Measurements from ENCODE around the gene TOP1. TPM values are rescaled to one million over a fixed set of nuclear protein-coding genes. Genes with fewer than 3 reads are reported as not detected.
"Not testable (repeated sequence)": the region's sequence is repeated elsewhere in the genome, so short reads cannot be mapped to it uniquely, and the experiment has no call there.

The TOP1 gene
- total RNA-seq, 1 donor from 2014 or later, result 72.7 TPM

DNA sequence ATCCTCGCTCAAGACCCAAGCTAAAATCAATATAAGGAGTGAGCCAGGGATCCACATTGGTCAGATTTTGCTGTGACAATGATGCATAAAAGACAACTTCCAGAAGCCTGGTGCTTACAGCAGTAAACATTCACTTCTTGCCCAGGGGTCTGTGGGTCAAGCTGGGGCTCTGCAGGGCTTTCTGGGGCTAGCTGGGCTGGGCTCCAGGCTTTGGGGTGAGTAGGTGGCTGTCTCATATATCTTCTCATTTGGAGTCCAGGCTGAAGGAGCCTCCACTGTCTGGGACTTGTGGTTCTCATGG is 25.8 kb upstream of the TOP1 start:
- peaks cover 3% of the 10 kb centered on the region for H3K9me3 Mint-ChIP-seq (ENCODE audit: unreplicated experiment)
- TF ChIP-seq, protein P1, sequence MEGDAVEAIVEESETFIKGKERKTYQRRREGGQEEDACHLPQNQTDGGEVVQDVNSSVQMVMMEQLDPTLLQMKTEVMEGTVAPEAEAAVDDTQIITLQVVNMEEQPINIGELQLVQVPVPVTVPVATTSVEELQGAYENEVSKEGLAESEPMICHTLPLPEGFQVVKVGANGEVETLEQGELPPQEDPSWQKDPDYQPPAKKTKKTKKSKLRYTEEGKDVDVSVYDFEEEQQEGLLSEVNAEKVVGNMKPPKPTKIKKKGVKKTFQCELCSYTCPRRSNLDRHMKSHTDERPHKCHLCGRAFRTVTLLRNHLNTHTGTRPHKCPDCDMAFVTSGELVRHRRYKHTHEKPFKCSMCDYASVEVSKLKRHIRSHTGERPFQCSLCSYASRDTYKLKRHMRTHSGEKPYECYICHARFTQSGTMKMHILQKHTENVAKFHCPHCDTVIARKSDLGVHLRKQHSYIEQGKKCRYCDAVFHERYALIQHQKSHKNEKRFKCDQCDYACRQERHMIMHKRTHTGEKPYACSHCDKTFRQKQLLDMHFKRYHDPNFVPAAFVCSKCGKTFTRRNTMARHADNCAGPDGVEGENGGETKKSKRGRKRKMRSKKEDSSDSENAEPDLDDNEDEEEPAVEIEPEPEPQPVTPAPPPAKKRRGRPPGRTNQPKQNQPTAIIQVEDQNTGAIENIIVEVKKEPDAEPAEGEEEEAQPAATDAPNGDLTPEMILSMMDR (IDR thresholded peaks at IDR 0.05; ENCODE audit: unreplicated experiment), result no peak
- H3K36me3 Mint-ChIP-seq (ENCODE audit: low read depth, unreplicated experiment), result peaks cover 3% of the 10 kb centered on the region
- H3K4me1 Mint-ChIP-seq (ENCODE audit: unreplicated experiment), result peaks cover 7% of the 10 kb centered on the region
- no peak overlapping the region for H3K27ac Mint-ChIP-seq (ENCODE audit: unreplicated experiment)
- DNase-seq (ENCODE audit: low spot score), result no peak
- peaks cover 8% of the 10 kb centered on the region for H3K27me3 Mint-ChIP-seq (ENCODE audit: unreplicated experiment)
- H3K4me3 Mint-ChIP-seq (ENCODE audit: unreplicated experiment), result no peak overlapping the region

DNA sequence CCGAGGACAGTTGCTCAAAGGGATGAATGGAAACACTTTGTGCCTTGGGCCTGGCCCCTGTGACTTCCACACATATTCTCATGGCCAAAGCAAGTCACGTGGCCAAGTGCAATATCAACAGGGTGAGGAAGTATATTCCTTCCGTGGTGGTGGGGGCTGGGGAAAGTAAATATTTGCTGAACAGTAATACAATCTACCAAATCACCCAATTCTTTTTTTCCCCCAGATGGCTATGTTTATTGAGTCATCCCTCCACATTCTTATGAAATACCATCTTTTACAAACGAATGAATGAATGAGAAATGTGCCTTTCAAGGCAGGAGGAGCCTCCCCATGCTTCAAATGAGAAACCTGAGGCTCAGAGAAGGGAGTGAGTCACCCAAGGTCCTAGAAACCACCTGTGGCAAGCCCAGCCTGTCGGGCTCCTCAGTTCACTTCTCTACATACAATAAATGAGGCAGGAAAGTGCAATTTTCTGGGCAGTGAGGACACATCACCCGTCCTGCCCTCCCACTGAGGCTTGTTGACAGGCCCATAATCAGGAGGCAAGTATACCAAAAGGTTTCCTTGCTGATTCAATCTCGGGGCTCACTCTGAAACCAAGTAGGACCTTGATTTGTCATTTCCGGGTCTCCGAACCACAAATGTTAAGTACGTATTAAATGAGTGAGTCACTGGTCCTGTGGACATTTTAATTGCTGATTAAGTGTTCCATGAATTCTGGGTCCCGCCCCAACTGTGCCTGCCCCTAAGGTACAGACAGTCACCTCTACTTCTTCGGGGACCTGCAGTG is 25.3 kb upstream of the TOP1 start:
- H3K9me3 Mint-ChIP-seq (ENCODE audit: unreplicated experiment), result peaks cover 5% of the 10 kb centered on the region
- peaks cover 12% of the 10 kb centered on the region for H3K4me1 Mint-ChIP-seq (ENCODE audit: unreplicated experiment)
- H3K27me3 Mint-ChIP-seq (ENCODE audit: unreplicated experiment), result peaks cover 13% of the 10 kb centered on the region
- H3K36me3 Mint-ChIP-seq (ENCODE audit: low read depth, unreplicated experiment), result peaks cover 7% of the 10 kb centered on the region
- H3K27ac Mint-ChIP-seq (ENCODE audit: unreplicated experiment), result no peak overlapping the region
- TF ChIP-seq, protein P1 (IDR thresholded peaks at IDR 0.05; ENCODE audit: unreplicated experiment), result no peak
- H3K4me3 Mint-ChIP-seq (ENCODE audit: unreplicated experiment), result no peak overlapping the region
- no peak for DNase-seq (ENCODE audit: low spot score)

DNA sequence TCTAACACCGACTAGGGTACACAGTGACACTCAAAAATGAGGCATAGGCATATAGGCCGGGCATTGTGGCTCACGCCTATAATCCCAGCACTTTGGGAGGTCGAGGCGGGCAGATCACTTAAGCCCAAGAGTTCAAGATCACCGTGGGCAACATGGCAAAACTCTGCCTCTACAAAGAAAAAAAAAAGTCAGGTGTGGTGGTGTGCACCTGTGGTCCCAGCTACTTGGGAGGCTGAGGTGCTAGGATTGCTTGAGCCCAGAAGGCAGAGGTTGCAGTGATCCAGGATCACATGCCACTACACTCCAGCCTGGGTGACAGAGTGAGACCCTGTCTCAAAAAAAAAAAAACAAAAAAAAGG is 24.7 kb upstream of the TOP1 start:
- H3K36me3 Mint-ChIP-seq (ENCODE audit: low read depth, unreplicated experiment); H3K27ac Mint-ChIP-seq (ENCODE audit: unreplicated experiment); H3K9me3 Mint-ChIP-seq (ENCODE audit: unreplicated experiment); H3K4me3 Mint-ChIP-seq (ENCODE audit: unreplicated experiment); DNase-seq (ENCODE audit: low spot score): not testable (repeated sequence)
- peaks cover 15% of the 10 kb centered on the region for H3K4me1 Mint-ChIP-seq (ENCODE audit: unreplicated experiment)
- peaks cover 13% of the 10 kb centered on the region for H3K27me3 Mint-ChIP-seq (ENCODE audit: unreplicated experiment)

DNA sequence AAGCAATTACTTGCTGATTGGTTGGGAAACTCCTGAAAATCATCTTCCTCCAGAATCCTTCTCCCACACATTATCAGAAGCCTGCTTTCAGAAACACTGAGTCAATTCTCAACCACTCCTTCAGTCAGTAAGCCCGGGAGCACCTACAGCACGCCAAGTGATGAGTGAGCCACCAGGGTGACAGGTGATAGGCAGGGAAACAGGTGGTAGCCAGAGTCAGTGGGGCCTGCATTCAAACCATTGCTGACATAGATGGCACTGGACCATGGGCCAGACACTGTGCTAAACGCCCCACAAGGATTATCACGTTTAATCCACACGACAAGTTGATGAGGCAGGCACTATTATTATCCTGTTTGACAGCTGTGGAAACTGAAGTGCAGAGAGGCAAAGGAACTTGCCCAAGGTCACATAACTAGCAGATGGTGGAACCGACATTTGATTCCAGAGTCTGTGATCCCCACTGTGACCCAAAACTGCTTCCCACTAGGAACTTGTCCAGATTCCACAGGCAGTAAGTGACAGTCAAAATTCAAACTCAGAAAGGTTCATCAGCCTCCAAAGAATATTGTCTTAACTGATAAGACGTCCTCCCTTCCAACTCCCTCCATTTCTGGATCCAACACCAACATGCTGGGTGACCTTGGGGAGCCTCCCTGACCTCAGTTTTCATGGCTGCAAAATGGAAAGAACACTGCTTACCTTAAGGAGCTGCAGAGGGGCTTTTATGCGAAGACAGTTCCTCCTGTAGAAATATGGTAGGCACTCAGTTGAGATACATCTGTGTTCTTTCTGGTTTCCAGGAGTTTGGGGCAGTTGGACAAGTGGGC is 23.9 kb upstream of the TOP1 start:
- H3K4me3 Mint-ChIP-seq (ENCODE audit: unreplicated experiment), result no peak overlapping the region
- H3K27me3 Mint-ChIP-seq (ENCODE audit: unreplicated experiment), result peaks cover 13% of the 10 kb centered on the region
- H3K27ac Mint-ChIP-seq (ENCODE audit: unreplicated experiment), result no peak overlapping the region

DNA sequence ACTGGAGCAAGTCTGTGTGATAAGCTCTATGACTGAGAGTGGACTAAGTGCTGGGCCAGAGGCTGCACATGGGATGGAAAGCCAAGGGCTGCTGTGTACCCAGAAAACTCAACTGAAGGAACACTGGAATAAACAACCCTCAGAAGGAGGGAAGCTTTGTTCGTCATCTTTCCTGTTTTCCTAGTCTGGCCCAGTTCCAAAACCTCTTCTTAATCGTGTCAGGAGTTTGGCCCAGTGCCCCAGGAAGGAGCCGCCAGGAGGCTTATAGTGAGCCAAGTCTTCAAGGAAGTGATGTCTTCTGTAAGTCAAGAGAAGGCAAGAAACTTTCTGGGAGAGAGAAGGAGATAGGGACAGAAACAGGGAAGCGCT is 23.3 kb upstream of the TOP1 start:
- TF ChIP-seq, protein P1 (IDR thresholded peaks at IDR 0.05; ENCODE audit: unreplicated experiment), result no peak
- Mint-ChIP-seq H3K27me3 (ENCODE audit: unreplicated experiment) (peaks cover 8% of the 10 kb centered on the region), H3K9me3 (ENCODE audit: unreplicated experiment) (peaks cover 5% of the 10 kb centered on the region), H3K27ac (ENCODE audit: unreplicated experiment) (no peak overlapping the region), H3K4me3 (ENCODE audit: unreplicated experiment) (no peak overlapping the region), H3K4me1 (ENCODE audit: unreplicated experiment) (peaks cover 23% of the 10 kb centered on the region), H3K36me3 (ENCODE audit: low read depth, unreplicated experiment) (peaks cover 7% of the 10 kb centered on the region)
- DNase-seq (ENCODE audit: low spot score), result no peak

More for the DNA sequence above, 23.9 kb upstream of the TOP1 start:
- no peak for DNase-seq (ENCODE audit: low spot score)
- TF ChIP-seq, protein P1 (IDR thresholded peaks at IDR 0.05; ENCODE audit: unreplicated experiment), result no peak
- Mint-ChIP-seq H3K4me1 (ENCODE audit: unreplicated experiment) (peaks cover 17% of the 10 kb centered on the region), H3K36me3 (ENCODE audit: low read depth, unreplicated experiment) (peaks cover 7% of the 10 kb centered on the region), H3K9me3 (ENCODE audit: unreplicated experiment) (peaks cover 5% of the 10 kb centered on the region)
